GM18951 (cell line): Measurements from ENCODE around the gene PPP1R9A.

Experiments
- POLR2A ChIP-seq: IDR thresholded peaks from 4 replicates; pipeline ENCODE4 v1.6.1; 2011; ENCODE audit warnings: mild to moderate bottlenecking; ENCODE audit not compliant: insufficient read length, insufficient read depth; ENCODE audit errors: extremely low read depth
- in situ Hi-C: fragments of 300-500 bp; cut with MboI; formaldehyde crosslinking; loops from one replicate; pipeline ENCODE4 v1.12.0; 2022; ENCODE audit warnings: low sequenced_read_pairs, mixed read lengths, inconsistent platforms; ENCODE audit not compliant: unreplicated experiment

The PPP1R9A gene

GRCh38 chr7:95317546-95317945 lies 410.2 kb downstream of the PPP1R9A start:
- in situ Hi-C loops = no loop called here
- no peak for TF ChIP-seq POLR2A

GRCh38 chr7:95317966-95318365 lies 410.6 kb downstream of the PPP1R9A start:
- no peak for TF ChIP-seq POLR2A
- in situ Hi-C loops = no loop called here

DNA sequence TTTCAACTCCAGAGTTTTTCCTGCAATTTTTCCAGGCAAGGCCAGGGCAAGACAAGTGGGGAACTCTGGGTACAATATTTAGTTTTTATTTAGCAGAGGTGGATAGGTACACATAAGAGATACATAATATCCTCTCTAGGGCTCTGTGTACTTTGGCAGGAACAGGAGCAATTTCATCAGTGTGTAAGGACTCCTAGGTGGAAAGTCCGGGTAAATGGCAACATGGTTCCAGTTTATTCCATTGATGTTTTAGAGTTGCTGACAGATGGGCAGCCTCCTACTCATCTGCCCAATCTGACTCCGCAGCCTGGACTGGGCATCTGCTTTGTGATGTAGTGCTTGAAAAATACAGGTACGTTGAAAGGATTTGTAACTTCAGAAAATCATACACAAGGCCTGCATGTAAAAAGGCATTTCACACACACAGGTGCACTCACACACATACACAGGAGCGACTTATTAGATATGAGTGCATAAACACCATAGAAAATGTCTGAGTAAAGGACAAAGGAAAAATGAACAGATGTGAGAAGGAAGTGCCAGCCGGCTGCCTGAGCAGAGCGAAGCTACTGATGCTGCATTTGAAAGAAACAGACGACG lies 411.2 kb downstream of the PPP1R9A start:
- TF ChIP-seq POLR2A = no peak
- in situ Hi-C loops = no loop called here

- TF ChIP-seq POLR2A = no peak
Measured at GRCh38 chr7:95319570-95319969, 412.2 kb downstream of the PPP1R9A start.

GRCh38 chr7:95320651-95321050 lies 413.3 kb downstream of the PPP1R9A start:
- no peak for TF ChIP-seq POLR2A
- in situ Hi-C loops = no loop called here

More at GRCh38 chr7:95319570-95319969, 412.2 kb downstream of the PPP1R9A start:
- in situ Hi-C loops = no loop called here

DNA sequence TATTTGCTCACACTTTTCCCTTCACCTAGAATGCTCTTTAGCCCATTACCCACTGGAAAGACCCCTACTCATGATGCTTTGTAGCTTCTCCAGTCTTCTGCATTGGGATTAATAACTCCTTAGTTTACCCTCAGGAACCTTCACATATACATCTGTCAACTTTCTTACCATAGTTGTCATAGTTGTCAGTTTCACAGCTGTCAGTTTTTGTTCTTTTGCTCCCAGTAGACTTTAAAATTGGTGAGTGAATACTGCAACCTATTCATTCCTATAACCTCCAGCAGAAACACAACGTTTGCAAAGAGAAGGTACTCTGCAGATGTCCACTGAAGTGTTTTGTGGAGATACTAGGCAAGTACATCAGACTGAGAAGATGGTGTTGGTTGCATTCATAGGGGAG lies 414.3 kb downstream of the PPP1R9A start:
- in situ Hi-C loops = no loop called here
- TF ChIP-seq POLR2A = no peak

GRCh38 chr7:95322396-95322795 lies 415.0 kb downstream of the PPP1R9A start:
- in situ Hi-C loops = no loop called here
- TF ChIP-seq POLR2A = no peak

DNA sequence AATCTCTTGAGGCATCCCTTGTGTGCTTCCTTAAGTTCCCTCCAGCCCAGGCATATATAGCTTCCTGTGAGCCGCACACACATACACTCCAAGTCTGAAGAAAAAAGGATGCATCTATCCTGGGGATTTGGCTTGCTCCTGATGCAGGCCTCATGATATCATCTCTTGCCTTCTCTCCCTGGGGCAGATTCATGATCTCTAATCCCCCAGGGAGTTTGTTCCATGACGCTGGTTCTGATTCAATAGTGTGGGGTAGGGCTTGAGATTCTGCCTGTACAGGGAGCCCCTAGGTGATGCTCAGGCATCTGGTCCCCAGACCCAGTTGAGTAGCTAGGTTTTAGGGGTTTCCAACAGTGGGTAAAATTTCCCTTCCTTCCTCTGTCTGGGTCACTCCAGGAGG lies 415.5 kb downstream of the PPP1R9A start:
- in situ Hi-C loops = no loop called here
- TF ChIP-seq POLR2A = no peak

DNA sequence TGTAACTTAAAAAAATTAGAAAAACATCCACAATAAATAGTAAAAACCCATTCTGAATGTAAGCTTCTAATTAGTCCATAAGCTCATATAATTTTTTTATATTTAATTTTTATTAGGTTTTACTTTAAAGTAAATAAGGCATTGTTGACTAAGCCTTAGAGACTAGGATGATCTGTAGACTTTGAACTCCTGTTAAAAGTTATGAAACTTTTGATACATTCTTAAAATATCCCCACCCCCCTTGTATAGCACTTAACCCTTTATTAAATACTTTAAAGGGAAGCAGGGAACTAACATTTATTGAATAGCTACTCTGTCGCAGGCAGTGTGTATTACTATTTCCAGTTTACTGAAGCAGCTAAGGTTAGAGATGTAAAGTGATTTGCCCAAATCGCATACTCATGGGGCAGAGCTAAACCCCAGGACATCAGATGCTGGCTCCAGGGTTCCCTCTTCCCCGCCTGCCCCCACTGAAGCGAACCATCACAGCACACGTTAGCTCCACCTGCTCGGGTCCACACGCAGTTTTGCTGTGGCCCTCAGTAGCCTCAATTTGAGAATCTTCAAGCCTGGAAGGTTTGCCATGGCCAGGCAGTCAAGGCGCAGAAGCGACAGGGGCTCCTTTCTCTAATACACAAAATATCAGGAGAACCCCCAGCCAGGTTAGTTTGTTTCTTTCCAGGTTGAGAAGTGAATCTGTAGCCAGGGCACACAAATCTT lies 416.2 kb downstream of the PPP1R9A start:
- no peak for TF ChIP-seq POLR2A
- in situ Hi-C loops = no loop called here

- TF ChIP-seq POLR2A = no peak
- in situ Hi-C loops = no loop called here
Measured at GRCh38 chr7:95324431-95324830, 417.0 kb downstream of the PPP1R9A start, which contains the start of gene PON1. PON1 (minus strand) TSS chr7:95324532; CDS start chr7:95324475, 57 bp downstream.

DNA sequence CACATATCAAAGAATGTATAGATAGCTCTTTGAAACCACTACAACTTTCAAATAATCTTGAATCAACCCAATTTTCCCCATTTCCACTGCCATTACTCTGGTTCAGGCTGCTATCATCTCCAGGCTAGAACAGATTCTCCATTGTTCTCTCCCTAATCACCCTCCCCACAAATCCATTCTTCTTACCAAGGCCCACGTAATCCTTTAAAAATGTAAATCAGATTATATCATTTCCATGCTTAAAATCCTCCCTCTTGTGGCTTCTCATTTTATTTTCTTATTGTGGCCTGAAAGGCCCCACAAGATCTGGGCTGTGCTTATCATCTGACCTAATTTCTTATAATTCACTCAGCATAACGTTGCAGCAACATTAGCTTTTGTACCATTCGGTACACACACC lies 420.0 kb downstream of the PPP1R9A start:
- TF ChIP-seq POLR2A = no peak
- in situ Hi-C loops = no loop called here

DNA sequence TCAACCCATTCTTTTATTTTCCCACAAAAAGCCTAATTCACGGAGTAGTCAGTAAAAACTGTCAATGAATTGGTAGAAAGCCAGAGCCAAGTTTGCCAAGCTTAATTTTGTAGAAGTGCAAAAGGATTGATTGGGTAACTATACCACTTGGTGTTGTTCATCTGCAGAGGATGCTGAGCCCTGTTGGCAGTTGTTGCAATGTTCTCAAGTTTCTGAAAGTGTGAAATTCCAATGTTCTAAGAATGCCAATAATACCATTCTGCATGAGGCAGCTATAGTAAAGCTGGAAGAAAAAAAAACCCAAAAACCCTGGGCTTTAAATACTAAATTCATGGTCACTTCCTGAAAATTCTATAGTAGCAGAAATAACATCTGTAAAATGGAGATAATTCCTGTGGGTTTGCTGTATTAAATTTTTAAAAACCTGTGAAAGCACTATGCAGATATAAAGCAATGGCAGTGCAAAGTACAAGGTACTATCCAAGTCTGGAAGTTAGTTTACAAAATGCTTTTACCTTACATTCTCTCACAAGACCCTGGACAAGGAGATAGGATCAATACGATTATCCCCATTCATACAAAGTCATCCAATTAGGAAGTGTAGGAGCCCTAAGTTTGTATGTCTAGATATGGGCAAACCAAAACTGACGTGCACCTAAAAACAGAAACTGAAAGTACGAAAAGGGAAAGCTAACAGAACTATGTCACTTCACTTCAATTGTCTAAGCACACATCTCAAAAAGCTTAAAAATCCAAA lies 423.0 kb downstream of the PPP1R9A start:
- TF ChIP-seq POLR2A = no peak
- in situ Hi-C loops = no loop called here

- no peak for TF ChIP-seq POLR2A
- in situ Hi-C loops = no loop called here
Measured at GRCh38 chr7:95330961-95331337, 423.6 kb downstream of the PPP1R9A start.
